ENCODE measurements around the gene ALAD.

DNA sequence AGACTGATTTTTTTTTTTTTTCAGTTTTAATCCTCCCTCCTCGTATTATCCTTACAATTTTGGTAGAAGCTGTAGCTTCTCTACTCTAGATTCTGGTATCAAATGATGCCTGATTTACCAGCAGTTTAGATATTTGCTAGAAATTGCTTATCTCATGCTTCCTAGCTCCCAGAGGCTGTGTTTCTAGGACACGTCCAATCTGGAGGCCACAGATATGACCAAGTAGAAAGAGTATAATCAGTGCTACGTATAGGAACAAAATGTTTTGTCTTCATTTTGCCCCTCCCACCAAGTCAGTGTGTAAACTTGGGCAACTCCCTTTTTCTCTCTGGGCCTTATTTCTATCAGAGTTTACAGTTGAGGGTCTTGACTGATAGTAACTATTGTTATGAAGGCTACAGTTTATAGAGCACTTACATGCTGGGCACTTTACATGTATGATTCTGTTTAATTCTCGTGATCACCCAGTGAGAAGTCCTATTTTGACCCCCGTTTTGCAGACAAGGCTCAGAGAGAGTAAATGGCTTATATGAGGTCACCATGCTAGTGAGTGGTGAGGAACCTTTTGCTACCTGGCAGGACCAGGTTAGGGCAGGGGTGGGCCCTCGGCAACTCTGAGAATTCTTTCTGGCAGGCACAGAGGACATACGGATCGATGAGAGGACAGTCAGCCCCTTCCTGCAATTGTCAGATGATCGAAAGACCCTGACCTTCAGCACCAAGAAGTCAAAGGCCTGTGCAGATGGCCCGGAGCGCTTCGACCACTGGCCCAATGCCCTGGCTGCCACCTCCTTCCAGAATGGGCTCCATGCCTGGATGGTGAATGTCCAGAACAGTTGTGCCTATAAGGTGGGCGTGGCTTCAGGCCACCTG lies 31.9 kb downstream of the ALAD start:
- TF ChIP-seq, protein P1, sequence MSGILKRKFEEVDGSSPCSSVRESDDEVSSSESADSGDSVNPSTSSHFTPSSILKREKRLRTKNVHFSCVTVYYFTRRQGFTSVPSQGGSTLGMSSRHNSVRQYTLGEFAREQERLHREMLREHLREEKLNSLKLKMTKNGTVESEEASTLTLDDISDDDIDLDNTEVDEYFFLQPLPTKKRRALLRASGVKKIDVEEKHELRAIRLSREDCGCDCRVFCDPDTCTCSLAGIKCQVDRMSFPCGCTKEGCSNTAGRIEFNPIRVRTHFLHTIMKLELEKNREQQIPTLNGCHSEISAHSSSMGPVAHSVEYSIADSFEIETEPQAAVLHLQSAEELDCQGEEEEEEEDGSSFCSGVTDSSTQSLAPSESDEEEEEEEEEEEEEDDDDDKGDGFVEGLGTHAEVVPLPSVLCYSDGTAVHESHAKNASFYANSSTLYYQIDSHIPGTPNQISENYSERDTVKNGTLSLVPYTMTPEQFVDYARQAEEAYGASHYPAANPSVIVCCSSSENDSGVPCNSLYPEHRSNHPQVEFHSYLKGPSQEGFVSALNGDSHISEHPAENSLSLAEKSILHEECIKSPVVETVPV (CRISPR knock-in tag; IDR thresholded peaks at IDR 0.05): no peak
- no peak for TF ChIP-seq CSDC2 (CRISPR knock-in tag; IDR thresholded peaks at IDR 0.05)
- TF ChIP-seq, protein P2, sequence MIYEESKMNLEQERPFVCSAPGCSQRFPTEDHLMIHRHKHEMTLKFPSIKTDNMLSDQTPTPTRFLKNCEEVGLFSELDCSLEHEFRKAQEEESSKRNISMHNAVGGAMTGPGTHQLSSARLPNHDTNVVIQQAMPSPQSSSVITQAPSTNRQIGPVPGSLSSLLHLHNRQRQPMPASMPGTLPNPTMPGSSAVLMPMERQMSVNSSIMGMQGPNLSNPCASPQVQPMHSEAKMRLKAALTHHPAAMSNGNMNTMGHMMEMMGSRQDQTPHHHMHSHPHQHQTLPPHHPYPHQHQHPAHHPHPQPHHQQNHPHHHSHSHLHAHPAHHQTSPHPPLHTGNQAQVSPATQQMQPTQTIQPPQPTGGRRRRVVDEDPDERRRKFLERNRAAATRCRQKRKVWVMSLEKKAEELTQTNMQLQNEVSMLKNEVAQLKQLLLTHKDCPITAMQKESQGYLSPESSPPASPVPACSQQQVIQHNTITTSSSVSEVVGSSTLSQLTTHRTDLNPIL (CRISPR knock-in tag; IDR thresholded peaks at IDR 0.05; ENCODE audit: low read depth): no peak
- no peak for TF ChIP-seq ARNTL (CRISPR knock-in tag; IDR thresholded peaks at IDR 0.05; ENCODE audit: borderline replicate concordance, low read depth)
- TF ChIP-seq, protein P3, sequence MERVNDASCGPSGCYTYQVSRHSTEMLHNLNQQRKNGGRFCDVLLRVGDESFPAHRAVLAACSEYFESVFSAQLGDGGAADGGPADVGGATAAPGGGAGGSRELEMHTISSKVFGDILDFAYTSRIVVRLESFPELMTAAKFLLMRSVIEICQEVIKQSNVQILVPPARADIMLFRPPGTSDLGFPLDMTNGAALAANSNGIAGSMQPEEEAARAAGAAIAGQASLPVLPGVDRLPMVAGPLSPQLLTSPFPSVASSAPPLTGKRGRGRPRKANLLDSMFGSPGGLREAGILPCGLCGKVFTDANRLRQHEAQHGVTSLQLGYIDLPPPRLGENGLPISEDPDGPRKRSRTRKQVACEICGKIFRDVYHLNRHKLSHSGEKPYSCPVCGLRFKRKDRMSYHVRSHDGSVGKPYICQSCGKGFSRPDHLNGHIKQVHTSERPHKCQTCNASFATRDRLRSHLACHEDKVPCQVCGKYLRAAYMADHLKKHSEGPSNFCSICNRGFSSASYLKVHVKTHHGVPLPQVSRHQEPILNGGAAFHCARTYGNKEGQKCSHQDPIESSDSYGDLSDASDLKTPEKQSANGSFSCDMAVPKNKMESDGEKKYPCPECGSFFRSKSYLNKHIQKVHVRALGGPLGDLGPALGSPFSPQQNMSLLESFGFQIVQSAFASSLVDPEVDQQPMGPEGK (CRISPR knock-in tag; IDR thresholded peaks at IDR 0.05; ENCODE audit: borderline replicate concordance): no peak
- no peak for TF ChIP-seq ZC3H10 (CRISPR knock-in tag; IDR thresholded peaks at IDR 0.05)
- TF ChIP-seq ZNF8 (CRISPR knock-in tag; IDR thresholded peaks at IDR 0.05): no peak
- no peak for TF ChIP-seq ZFP3 (CRISPR knock-in tag; IDR thresholded peaks at IDR 0.05)
- TF ChIP-seq SNAI2 (CRISPR knock-in tag; IDR thresholded peaks at IDR 0.05): no peak

Measured in SK-N-SH treated with all-trans-retinoic acid at 6 μM for 48 hours (cell line).